Spleen (tissue), 7 donors: ENCODE measurements around the gene USP7.

Experiments
- POLR2A ChIP-seq, 3 donors: fragments of 450-650 bp; IDR thresholded peaks; one replicate each; pipeline ENCODE4 v1.5.1; 2017; ENCODE audit warnings: antibody characterized with exemption in 3 of 3, mild to moderate bottlenecking in 1 of 3
- POLR2AphosphoS5 ChIP-seq, 3 donors: sonication (generic); formaldehyde crosslinking; IDR thresholded peaks; one replicate each; pipeline ENCODE4 v1.5.1; 2017; ENCODE audit warnings: antibody characterized with exemption in 3 of 3
- TF ChIP-seq, protein P1 (sequence below), 11 experiments: fragments of 200-600 bp in 7 of 11; fragments of 450-650 bp in 4 of 11; sonication (generic) in 4 of 11; IDR thresholded peaks in 8 of 11; conservative IDR thresholded peaks in 3 of 11; 1 replicate in 7 of 11; 2 replicates in 4 of 11; pipeline versions ENCODE4 v1.4.0 to v1.8.0; 2016 to 2021; ENCODE audit warnings: antibody characterized with exemption in 11 of 11, inconsistent platforms in 4 of 11, mild to moderate bottlenecking in 1 of 11
- donor health status: DM: no; HTN: no; CAD: no; lungs with moderate emphysema.
- donor health status: DM: no; HTN: no; CAD: no.
- donor health status: DM: no; HTN: no; CAD: no.

DNA sequence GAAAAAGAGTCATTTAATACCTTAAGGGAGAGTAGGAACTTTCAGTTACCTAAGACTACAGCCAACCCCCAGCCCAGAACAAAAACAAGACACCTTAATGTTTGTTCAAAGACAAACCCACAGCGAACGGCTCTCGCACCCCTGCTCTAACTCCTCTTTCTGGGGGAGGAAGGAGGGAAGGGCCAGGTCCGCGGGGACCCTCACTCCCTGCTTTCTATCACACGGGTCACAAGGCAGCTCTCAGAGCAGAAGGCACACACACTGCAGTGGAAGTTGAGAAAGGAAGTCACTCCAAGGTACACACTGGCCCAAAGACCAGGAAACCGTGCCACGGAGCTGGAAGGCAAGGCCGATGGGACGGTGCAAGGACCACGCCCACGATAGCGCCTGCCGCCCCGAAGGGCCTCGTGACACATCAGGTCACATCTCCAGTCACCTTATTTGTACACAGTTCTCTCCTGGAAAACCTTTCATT, 71.6 kb downstream of the USP7 start:
- TF ChIP-seq, protein P1, sequence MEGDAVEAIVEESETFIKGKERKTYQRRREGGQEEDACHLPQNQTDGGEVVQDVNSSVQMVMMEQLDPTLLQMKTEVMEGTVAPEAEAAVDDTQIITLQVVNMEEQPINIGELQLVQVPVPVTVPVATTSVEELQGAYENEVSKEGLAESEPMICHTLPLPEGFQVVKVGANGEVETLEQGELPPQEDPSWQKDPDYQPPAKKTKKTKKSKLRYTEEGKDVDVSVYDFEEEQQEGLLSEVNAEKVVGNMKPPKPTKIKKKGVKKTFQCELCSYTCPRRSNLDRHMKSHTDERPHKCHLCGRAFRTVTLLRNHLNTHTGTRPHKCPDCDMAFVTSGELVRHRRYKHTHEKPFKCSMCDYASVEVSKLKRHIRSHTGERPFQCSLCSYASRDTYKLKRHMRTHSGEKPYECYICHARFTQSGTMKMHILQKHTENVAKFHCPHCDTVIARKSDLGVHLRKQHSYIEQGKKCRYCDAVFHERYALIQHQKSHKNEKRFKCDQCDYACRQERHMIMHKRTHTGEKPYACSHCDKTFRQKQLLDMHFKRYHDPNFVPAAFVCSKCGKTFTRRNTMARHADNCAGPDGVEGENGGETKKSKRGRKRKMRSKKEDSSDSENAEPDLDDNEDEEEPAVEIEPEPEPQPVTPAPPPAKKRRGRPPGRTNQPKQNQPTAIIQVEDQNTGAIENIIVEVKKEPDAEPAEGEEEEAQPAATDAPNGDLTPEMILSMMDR (IDR thresholded peaks at IDR 0.05 in 8 of 11, conservative IDR thresholded peaks at IDR 0.05 in 3 of 11), result no peak
- TF ChIP-seq POLR2A (IDR thresholded peaks at IDR 0.05), result no peak
- peak; percentile 56 to 76 (median 72) for TF ChIP-seq POLR2AphosphoS5 (IDR thresholded peaks at IDR 0.05)
